RPMI8226 (cell line): ENCODE results near the gene CRLF1.

ENCODE experiments used
- DNase-seq: peaks from one replicate; pipeline ENCODE4 v3.0.0-alpha.2; 2015

CRLF1 gene

GRCh38 chr19:18606281-18607225 is at the start of gene CRLF1:
CRLF1 (minus strand) TSS chr19:18606799; CDS start chr19:18606656, 143 bp downstream.
- no peak for DNase-seq

DNA sequence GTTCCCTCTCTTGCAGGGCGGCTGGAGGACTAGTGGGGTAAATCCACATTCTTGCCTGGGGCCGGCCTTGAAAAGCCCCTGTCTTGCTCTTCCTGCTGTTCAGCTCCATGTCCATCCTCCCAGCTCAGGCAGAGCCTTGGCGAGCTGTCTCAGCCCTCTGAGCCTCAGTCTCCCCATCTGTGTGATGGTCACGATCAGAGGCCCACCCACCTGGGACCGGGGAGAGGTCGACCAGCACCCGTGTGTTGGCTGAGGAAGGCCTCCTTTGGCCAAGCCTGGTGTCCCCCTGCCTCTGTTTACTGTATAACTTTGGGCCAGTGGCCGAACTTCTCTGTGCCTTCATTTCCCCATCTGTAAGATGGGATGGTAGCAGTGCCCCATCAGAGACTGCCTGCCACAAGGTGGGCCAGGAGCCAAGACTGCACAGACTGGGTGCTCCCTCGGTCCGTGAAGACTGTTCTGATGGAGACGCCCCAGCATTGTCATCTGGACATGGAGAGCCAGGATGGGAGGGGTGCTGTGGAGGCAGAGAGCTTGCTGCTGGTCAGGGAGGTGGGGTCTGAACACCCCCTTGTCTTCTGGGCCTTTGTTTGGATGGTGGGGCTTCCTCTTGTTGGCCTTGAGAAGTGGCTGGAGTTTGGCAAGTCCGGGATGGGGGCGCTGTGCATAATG is 48.7 kb upstream of the CRLF1 start:
- DNase-seq, result no peak

GRCh38 chr19:18654469-18654868 is 47.9 kb upstream of the CRLF1 start:
- no peak for DNase-seq

GRCh38 chr19:18653853-18654252 is 47.3 kb upstream of the CRLF1 start:
- no peak for DNase-seq

DNA sequence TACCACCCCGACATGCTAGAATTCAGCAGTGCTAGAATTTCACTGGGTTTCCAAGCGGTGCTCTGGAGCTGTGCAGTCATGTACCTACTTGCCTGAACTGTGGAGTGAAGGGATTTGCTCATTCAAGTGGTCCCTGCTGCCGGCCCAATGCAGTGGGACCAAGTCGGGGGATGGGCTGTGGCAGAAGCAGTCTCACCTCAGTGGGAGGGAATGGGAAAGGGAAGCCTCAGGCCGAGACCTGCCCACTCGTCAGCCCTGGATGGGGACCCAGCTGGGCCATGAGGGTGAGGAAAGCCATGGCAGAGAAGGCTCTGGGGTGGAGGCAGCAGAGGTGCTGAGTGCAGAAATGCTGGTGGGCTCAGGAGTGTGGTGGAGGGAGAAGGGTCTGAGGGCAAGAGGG is 45.1 kb upstream of the CRLF1 start:
- DNase-seq, result no peak

GRCh38 chr19:18651300-18651699 is 44.7 kb upstream of the CRLF1 start:
- no peak for DNase-seq

DNA sequence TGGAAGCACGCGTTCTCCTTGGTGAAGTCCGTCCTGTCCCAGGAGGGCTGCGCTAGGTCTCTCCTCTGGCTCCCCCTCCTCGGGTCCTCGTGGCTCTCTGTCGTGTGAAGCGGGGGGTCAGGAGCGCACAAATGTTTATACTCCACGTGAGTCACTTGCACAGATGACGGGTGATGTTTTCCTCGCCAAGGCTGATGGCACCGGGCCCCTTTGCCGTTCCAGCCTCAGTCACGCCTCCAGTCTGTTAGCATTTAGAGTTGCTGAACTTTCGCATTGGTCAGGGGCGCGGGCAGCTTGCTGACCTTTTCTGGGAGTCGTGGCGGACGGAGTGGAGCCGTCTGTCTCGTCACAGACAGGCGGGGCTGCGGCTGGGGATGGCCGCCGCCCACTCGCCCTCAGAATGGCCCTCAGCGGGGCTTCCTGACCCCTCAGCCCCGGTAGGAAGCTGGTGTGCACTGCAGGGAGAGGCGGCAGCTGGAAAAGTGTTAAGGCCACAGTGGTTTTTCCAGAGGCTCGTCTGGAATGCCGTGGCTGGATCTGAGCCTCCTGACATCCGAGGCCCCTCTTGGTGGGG is 44.0 kb upstream of the CRLF1 start:
- DNase-seq, result no peak

DNA sequence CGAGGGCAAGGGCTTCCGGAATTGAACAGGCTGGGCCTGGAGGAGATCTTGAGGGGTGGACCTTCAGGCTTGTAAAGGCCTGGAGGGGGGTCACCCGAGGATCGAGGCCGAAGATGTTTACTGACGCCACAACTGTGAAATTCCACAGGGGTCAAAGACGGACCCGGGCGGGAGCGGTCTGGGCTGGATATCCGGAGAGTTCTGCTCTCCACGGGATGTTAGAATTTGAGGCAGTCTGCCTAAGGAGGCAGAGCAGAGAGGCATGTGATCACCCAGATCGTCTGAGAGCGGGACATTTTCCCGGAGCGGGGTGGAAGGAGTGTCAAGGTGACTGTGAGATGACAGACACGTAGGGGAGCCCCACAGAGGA is 43.4 kb upstream of the CRLF1 start:
- no peak for DNase-seq

DNA sequence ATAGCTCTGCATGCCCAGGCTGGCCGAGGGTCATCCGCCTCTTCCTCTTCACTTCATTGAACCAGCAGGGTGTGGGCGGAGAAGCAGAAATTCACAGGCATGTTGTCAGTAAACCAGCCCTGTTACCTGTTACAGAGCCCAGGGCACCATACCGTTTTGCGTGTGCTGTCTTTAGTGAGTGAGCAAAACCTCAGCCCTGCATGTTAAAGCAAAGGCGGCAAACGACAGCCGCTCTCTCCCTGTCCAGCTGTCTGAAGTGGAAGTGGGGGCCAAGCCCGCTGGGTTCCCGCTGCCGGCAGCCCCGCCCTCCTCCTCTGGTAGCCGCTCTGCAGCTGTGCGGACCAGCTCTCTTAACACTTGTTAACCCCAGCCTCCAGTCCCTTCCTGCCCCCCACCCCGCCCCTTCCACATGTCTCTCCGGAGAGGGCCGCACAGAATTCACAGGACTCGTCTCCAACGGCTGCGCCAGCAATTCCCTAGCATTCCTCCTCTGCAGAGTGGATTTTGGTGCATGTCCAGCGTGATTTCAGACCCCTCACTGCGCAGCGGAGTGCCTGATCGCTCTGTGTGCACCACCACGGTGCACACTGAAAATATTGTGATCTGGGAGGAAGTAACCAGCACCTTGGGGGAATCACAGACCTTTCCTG is 42.9 kb upstream of the CRLF1 start:
- DNase-seq, result no peak

- DNase-seq, result no peak
Observed at GRCh38 chr19:18648973-18649315, 42.3 kb upstream of the CRLF1 start.

DNA sequence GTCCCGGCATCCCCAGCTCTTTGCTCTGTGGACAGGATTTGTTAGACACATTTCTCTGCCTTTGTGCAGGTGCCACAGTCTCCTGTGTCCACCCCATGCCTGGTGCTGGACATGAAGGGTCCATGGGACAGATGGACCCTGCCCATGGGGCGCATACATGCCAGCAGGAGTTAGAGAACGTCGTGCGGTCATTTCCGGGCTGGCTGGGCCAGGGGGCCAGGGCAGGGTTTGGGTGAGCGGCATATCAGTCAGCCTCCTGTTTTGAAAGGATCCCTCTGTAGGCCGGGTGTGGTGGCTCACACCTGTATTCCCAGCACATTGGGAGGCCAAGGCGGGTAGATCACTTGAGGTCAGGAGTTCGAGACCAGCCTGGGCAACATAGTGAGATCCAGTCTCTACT is 41.2 kb upstream of the CRLF1 start:
- no peak for DNase-seq

GRCh38 chr19:18647371-18647767 is 40.8 kb upstream of the CRLF1 start:
- no peak for DNase-seq

- no peak for DNase-seq
Observed at GRCh38 chr19:18646535-18647370, 40.2 kb upstream of the CRLF1 start.

DNA sequence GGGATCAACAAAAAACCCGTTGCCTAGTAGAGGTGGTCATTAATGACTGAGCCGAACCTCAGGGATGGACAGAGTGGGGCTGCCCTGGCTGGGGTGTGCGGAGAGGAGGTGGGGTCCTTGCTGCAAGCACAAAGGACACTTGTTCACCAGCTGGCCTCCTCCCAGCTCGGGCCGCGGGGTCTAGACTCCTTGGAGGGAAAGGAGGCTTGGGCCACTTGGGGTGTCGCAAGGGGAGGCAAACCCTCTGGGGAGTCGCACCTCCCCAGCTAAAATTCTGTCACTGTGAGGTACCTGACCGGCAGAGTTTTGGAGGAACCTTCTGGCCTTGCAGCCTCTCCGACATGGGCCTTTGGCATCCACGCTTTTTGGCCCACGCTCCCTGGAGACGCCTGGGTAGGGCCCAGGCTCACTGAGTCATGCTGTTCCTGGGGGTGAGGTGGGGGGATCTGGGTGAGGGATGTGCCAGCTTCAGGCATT is 38.5 kb upstream of the CRLF1 start:
- DNase-seq, result no peak

DNA sequence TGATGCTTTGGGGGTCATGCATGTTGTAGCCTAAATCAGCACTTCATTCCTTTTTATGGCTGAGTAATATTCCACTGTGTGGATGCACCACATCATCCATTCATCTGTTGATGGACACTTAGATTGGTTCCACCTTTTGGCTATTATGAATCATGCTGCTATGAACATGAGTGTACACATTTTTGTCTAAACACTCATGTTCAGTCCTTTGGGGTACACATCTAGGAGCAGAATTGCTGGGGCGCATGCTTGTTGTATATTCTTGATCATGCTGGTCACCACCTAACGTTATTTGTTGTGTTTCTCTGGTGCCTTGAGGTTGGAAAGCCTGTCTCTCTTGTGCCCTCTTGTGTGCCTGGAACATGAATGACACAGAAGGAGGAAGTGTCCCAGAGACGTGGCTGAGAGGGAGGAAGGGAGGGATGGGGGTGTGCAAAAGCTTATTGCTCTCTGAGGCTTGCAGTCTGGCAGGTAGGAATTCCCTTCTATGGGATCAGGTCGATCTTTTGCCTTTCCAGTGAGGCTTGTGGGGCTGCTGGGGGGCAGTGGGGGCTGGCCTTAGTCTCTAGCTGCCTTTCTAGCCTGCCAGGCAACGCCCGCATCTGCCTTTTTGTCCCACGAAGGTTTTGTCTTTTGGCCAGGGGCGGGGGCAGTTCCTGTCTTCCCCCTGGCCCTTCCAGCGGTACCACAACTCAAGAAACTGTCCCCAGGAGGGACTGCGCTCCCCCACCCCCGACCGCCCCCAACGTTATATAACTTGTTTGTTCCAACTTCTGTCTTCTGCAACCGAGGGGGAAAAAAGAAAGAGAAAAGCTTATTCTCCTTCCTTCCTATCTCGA is 37.8 kb upstream of the CRLF1 start:
- DNase-seq, result peak; percentile 36

DNA sequence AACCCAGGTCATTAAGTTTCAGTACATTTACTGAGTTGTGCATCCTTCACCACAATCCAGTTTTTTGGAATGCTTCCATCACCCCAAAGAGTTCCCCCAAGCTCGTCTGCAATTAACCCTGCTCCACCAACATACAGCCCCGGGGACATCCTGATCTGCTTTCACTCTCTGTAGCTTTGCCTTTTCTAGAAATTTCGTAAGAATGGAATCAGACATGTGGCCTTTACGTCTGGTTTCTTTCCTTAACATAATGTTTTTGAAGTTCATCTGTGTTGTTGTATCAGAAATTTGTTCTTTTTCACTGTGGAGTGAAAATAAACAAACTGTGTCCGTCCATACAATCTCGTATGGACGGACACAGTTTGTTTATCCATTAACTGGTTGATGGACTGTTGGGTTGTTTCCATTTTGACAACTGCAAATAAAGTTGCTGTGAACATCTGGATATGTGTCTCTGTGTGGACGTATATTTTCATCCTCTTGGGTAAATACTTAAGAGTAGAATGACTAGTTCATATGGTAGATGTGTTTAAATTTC is 33.2 kb upstream of the CRLF1 start:
- no peak for DNase-seq

GRCh38 chr19:18637673-18638630 is 31.4 kb upstream of the CRLF1 start:
- DNase-seq, result peak; percentile 39

- DNase-seq, result no peak
Observed at GRCh38 chr19:18636969-18637629, 30.5 kb upstream of the CRLF1 start, which contains the start of gene KLHL26. KLHL26 (plus strand) TSS chr19:18637028; CDS start chr19:18637055, 27 bp downstream.
